Activated T-cell treated with anti-CD3 and anti-CD28 coated beads for 4 hours (primary cell): ENCODE measurements around the gene NVL.
"Not testable (repeated sequence)": the region's sequence is repeated elsewhere in the genome, so short reads cannot be mapped to it uniquely, and the experiment has no call there.

Experiments used
- DNase-seq: peaks from one replicate; pipeline ENCODE4 v3.0.0-alpha.2; 2020

Gene NVL

DNA sequence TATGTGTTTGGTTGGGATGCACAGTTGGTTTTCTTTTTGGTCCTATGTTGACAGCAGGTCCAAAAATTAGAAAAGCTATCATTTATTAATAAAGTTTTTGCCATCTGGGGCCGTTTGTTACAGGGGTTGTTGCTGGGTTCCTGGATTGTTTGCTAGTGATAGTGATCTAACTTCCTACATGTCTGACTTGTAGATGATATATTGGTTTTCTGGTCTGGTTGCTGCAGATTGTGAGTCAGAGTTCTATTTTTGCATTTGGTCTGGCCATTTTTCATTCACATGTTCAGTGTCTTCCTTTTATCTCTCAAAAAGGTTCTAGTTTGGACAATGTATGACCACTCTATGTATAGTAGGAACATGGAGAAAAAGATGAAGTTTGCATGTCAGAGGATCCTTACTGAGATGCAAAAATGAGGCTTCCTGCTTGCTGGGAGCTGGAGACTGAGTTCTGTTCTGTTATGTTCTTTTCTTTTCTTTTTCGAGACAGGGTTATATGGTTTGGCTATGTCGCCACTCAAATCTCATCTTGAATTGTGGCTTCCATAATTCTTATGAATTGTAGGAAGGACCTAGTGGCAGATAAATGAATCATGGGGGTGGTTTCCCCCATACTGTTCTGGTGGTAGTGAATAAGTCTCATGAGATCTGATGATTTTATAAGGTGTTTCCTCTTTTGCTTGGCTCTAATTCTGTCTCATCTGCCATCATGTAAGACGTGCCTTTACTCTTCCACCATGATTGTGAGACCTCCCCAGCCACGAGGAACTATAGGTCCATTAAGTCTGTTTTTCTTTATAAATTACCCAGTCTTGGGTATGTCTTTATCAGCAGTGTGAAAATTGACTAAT is 4.2 kb upstream of the NVL start:
- no peak for DNase-seq

DNA sequence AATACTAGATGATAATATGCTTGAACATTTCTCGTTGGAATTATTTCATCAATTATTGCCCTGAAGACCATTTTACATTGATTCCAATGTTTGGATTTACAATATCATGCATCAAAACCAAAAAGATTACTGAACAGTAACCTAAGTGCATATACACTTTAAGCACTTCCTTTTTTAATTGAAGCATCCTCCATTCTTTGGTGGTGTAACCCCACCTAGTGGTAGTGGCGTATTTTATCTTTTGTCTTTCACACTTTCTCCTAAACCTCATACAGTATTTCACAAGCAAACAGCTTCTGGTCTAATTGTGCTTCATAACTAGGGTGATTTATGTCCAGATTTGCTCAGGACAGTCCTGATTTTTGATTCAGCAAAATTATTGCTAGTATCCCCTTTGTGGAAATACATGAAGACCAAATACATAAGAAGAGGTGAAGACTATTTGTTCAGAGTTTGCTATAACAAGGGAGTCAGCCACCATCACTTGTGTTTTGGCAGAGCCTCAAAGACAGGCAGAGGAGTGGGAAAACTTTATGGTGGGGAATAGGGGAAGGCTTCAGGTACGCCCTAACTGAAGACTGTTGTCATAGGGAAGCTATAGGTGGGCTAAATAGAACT is 3.4 kb upstream of the NVL start:
- DNase-seq, result no peak

DNA sequence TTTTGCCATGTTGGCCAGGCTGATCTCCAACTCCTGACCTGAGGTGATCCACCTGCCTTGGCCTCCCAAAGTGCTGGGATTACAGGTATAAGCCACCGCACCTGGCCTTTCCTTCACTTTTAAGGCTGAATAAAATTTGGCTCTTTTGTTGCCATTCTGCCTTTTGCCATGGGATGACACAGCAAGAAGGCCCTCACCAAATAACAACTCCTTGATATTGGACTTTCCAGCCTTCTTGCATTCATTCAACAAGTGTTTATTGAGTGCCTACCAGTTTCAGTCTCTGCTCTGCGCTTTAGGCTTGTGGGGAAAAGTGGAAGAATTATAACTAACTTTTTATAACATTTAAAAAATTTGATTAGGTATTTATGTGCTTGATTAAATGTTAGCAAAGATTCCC is 1.9 kb upstream of the NVL start:
- DNase-seq, result no peak

DNA sequence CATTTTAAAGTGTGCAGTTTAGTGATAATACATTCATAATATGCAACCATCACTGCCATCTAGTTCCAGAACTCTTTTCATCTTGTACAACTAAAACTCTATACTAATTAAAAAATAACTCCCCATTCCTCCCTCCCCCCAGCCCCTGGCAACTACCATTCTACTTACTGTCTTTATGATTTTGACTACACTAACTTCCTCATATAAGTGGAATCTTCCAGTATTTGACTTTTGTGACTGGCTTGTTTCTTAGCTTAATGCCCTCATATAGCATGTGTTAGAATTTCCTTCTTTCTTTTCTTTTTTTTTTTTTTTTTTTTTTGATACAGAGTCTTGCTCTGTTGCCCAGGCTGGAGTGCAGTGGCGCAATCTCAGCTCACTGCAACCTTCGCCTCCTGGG is 1.4 kb upstream of the NVL start:
- no peak for DNase-seq

DNA sequence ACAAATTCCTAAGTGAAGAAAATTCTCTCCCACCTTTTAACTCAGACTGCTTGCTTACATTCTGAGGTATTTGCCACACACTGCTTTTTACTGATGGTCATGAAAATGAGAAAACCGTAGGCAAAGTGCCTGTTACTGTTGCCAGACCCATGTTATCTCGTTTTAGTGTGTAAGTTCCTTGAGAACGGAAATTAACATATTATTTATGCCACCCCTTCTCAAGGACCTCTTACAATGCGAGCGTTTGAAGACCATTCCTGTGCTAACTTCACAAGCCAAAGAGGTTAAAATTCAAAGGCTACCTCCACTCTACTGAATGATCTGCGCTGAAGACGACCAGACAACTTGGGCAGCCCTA is 509 bp downstream of the NVL start:
- DNase-seq, result no peak

DNA sequence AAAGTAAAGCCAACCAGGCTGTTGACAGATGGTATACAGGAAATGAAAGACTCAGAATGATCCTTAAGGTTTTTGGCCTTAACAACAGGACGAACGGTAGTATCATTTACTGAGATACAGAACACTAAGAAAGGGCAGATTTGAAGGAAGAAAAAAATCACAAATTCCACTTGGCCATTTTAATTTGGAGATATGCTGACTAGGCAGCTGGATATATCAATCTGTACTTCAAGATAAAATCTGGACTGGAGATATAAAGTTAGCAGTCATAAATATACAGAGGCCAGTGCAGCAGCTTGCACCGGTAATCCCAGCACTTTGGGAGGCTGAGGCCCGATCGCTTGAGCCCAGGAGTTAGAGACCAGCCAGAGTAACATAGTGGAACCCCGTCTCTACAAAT is 1.3 kb downstream of the NVL start:
- no peak for DNase-seq

DNA sequence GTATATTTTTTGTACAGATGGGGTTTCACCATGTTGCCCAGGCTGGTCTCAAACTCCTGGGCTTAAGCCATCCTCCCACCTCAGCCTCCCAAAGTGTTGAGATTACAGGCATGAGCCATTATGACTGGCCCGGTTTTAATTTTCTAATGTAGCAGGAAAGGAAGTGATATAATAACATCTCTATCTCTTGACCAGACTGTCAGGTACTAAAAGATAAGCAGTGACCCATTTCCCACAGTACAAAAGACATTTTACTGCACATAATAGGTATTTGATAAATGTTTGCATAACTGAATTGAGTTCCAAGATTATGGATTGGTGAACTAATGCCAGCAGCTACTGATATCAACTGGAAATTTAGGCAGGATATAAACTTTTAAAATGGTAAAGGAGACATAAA is 4.0 kb downstream of the NVL start:
- DNase-seq, result no peak

DNA sequence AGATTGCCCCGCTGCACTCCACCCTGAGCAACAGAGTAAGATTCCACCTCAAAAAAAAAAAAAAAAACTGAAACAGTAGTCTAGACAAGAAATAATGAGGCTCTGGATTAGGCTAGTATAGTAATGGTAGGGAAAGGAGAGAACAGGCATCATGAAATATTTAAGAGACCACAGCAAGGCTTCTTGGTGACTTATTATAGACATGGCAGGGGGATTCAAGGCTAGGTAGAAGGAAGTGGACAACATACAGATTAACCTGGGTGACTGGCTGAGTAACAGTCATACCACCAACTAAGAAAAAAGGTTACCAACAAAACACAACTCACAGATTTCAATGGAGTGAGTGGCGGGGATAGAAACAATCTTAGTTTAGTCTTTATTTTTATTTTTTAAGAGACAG is 8.3 kb downstream of the NVL start:
- no peak for DNase-seq

DNA sequence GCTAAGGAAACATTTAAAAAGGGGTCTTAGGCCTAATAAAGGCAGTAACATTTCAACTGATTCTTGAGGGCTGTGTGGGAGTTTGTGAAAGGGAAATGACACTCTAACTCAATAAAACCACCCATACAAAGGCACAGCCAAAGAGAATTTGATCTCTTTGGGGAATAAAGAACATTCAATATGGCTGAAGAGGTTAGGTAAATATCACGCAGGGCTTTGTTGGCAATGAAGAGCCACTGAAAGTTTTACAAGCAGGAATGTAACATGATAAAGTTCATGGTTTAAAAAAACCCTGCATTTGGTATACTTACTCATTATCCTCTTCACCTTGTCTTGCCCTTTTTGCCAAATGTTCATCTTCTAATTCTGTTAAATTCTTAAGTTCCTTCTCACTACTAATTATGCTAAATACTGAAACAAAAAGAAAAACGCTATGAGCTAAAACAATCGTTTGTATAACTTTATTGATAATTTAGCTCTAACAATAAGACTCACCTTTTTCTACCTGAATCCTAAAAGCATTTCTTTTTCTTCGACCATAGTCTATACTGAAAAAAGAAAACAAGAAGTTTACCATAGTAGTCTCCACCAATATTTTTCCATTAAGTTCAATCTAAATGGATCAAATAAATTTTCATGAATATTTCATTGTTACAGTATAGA is 12.5 kb downstream of the NVL start:
- DNase-seq, result no peak

DNA sequence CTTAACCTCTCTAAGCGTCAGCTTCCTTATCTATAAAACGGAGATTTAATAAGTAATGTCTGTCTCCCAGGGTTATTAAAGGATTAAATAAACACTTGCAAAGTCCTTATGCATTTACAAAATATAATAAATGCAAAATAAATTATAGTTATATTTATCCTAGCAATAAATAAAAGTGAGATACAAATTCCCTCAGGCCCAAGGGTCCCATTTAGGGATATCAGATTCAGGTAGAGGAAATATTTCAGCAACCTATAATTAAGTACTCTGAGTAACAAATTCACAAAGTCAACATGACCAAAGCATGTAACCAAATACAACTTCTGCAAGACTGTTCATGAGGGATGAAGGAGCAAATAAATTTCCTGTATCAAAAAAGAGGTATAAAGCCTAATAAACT is 17.9 kb downstream of the NVL start:
- no peak for DNase-seq

DNA sequence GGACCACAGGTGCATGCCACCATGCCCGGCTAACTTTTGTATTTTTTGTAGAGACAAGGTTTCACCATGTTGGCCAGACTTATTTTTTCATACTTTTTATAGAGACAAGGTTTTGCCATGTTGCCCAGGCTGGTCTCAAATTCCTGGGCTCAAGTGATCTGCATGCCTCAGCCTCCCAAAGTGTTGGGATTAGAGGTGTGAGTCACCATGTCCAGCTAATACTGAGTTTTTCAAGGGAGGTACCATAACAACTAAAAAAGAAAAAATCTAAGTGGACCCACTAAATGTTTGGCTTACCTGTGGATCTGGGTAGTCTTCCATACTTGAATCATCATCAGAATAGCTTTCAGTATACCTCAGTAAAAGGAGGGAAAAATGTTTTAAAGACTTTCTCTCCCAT is 18.5 kb downstream of the NVL start:
- DNase-seq, result not testable (repeated sequence)

DNA sequence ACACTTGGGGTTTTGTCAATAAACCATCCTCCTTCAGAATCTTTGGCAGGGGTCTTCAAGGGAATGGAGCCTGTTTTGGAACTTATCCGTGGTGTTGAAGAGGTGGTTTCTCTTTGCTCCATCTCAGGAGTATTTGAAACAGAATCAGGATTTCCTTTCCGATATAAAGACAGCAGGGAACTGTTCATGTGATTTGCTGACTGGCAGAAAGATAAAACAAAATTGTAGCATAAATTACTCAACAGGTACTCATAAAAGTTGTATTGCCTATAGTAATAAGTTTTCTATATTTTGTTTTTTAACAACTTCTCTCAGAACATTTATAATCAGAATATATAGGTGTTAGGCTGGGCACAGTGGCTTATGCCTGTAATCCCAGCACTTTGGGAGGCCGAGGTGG is 21.9 kb downstream of the NVL start:
- no peak for DNase-seq

DNA sequence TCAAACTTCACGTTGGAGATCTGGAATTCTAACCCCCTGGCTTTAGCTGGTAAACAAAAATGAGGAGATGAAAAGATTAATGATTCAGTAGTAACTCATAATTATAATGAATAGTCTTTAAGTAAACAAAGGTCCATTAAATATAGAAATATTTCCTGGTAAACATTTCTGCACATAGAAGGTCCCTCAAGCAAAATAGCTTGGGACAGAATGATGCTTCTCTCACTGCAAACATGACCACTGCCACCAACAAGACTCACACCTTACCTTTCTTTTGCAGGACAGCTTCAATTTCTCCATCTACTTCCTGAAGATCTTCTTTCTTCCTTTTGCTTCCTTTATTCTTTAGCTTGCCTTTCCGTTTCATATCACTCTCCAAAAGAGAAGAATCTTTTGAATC is 25.2 kb downstream of the NVL start:
- DNase-seq, result no peak

DNA sequence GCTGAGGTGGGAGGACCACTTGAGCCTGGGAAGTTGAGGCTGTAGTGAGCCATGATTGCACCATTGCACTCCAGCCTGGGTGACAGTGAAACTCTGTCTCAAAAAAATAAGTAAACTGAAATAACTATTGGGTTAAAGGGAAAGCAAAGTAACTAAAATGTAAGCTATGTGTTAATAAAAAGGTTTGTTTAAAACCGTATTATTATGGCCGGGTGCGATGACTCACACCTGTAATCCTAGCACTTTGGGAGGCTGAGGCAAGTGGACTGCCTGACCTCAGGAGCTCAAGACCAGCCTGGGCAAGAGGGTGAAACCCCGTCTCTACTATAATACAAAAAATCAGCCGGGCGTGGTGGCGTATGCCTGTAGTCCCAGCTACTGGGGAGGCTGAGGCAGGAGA is 27.0 kb downstream of the NVL start:
- no peak for DNase-seq

DNA sequence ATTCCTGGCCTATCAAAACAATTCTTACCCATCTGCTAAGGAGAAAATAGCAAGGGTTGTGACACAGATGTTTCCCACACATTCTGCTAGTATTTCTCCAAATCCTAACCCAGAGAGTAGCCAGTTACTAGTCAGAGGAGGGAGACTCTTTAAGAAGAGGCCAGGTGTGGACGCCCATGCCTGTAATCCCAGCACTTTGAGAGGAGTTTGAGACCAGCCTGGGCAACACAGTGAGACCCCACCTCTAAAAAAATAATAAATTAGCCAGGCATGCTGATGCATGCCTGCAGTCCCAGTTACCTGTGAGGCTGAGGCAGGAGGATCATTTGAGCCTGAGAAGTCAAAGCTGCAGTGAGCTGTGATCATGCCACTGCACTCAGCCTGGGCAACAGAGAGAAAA is 28.6 kb downstream of the NVL start:
- no peak for DNase-seq

DNA sequence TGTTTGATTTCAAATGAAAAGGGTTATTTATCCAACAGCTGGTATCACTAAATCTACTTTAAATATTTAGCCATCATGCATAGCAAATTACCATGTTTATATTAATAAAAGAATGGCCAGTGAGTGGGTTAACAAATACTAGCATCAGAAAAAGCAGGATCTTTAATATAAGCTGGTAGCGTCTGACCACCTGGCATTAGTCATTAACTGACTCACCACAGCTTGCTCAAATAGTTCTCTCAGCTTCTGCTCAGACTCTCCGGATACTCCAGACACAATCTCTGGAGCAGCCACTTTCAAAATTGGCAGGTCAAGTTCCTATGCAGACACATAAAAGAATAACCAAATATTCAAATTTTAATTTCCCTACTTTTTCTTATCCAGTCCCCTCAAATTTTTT is 29.6 kb downstream of the NVL start:
- no peak for DNase-seq

DNA sequence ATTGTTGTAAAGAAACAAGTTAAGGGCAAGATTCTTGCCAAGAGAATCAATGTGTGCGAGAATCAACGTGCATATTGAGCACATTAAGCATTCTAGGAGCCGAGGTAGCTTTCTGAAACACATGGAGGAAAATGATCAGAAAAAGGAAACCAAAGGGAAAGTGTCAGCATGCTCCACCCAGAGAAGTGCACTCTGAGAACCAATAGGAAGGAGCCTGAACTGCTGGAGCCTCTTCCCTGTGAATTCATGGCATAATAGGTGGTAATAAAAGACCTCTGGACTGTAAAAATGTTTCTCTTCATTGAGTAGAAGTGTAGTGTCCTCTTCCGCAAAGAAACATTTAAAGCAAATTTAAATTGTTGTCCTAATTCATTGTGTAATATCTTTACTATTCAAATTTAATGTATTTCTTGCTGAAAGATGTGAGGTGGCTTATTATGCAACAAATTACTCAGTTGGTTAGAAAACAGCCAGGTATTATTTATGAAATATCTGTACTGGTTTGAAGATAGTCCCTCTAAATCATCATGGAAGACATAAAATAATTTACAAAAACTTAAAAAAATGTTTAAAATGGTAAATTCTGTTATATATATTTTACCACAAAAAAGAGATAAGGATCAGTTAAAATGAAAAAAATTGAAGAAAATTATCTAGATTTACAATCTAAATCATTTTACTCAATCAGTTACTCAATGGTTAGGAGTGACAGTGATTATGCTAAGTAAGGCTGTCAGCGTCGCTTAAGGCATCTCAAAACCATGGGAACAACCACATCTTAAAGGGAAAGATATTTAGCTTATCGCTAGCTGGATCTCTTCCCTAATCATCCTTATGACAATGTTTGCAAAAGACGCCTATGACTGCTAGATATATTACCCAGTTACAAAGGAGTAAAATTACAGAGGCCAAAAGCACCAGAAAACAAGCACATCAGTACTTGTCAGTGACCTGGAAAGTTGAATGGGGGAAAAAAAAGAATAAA is 31.3 kb downstream of the NVL start:
- no peak for DNase-seq

DNA sequence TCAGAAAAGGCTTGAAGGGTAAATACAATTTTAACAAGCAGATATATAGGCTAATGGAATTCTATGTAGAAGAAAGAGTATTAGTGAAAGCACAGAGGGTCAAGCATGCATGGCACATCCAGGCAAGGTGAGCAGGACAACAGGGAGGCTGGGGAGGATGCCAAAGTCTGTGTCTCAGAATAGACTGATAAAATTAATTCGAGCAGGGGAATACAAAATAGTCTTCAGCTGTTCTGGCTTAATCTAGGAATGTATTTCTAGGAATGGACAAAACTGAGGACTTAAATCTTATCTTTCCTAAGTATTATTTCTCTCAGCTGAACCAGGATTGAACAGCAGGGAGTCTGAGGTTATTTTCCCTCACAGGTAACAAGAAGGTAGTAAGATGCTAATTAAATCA is 35.2 kb downstream of the NVL start:
- DNase-seq, result no peak

DNA sequence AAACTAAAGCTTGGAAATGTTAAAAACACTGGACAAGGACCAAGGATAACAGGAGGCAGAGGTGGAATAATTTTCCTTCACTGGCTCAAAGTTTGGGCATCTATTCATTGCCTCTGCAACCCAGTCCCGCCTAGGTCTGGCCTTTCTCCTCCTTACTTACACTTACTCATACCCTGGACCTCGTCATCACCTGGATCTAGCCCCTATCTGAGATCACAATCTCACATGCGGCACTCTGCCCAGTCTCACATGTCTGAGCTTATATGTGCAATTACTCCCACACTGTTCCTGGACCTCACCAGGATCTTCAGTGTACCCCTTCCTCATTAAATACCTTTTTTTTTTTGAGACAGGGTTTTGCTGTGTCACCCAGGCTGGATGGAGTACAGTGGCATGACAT is 37.6 kb downstream of the NVL start:
- no peak for DNase-seq

DNA sequence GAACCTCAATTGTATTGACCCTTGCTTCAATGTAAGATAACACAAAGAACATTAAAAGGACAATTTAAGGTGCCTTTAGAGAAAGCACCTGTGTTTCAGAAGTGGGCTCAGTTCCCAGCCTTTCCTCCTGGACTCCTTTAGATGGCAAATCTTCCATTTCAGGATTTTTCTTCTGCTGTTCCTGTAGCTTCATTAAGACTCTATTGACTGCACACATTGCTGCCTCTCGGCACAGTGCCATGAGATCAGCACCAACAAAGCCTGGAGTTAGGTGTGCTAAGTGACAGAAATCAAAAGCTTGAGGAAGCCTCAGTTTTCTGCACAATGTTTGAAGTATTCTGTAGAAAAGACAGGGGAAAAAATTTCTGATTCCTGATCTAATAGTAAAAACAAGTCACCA is 40.6 kb downstream of the NVL start:
- no peak for DNase-seq

DNA sequence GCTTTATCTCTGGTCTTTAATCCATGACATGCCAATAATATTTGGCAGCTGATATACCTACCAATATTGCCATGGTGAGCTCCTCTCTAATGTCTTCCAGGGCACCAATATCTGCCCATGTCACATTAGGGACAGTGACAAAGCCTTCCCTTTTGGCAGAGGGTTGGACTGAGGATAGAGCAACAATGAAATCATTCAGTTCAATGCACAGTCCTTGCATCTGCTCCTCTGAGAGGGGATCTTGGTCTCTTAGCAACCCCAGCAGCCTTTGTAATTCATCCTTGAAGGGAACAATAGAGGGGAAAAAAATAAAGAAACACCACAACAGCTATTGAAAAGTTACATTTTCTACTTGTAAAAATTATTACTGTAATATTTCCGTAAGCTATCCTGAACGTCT is 42.3 kb downstream of the NVL start:
- no peak for DNase-seq

DNA sequence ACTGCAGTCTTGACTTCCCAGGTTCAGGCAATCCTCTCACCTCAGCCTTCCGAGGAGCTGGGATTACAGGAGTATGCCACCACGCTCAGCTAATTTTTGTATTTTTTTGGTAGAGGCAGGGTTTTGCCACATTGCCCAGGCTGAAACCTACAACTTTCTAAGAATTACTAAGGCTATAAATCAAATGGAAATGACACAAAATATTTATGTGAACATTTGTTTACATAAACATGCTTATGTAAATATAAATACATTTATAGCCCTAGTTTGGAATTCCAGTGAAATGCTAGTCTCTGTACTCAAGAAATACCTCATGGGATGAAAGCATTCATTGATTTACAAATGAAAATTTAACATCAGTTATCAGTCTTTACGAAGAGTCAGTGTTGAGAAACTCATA is 47.8 kb downstream of the NVL start:
- no peak for DNase-seq

DNA sequence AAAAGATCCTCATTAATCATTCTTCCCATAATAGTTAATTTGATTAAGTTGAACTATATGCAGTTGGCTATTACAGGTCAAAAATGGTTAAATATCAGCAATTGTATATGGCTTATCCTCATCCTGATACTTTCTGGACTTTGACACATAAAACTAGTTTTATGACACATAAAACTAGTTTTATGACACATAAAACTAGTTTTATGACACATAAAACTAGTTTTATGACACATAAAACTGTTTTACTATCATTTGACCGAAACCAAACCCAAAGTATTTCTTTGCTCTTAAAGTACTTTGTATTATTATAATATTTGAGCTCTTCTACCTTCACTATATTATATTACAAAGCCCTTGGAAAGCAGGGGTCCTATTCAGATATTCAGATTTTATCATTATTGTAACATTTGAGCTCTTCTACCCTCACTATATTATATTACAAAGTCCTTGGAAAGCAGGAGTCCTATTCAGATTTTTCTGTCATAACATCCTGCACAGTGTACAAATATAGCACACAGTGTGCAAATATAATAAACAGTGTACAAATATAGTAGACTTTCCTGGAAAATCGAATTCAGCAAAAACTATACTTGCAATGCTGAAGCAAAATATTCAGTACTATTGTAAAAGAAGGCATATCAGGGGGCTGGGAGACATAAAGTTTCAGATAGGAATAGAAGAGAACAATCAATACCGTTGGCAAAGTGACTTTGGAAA is 53.0 kb downstream of the NVL start:
- DNase-seq, result no peak
